Hypothalamus (tissue), 51 donors: Measurements from ENCODE around the gene DCLK2.

Source experiments
- DNase-seq, 51 donors: peaks; one replicate each; lab custom pipeline; 2025; lab: John Stamatoyannopoulos, UW

Gene DCLK2

DNA sequence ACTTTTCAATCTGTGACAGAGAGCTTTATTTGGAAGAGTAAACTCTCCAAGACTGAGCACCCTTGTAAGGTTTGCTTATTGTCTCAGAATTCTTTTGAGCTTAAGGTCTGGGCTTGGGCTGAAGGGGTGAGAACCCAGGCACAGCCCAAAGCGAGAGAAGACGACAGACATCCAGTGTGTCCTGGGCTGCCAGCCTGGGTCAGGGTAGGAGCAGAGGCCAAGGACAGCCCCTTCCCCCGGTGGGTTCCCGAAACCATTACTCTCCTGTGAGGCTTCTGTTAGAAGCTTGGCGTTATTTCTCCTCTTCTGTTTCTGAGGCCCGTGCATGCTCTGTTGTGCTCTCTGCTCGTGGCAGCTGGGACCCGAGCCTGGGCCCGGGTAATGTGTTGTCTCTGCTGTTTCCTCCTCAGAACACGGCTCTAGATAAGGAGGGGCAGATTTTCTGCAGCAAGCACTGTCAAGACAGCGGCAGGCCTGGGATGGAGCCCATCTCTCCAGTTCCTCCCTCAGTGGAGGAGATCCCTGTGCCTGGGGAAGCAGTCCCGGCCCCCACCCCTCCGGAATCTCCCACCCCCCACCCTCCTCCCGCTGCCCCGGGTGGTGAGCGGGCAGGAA, 177.5 kb downstream of the DCLK2 start:
- DNase-seq, result no peak

DNA sequence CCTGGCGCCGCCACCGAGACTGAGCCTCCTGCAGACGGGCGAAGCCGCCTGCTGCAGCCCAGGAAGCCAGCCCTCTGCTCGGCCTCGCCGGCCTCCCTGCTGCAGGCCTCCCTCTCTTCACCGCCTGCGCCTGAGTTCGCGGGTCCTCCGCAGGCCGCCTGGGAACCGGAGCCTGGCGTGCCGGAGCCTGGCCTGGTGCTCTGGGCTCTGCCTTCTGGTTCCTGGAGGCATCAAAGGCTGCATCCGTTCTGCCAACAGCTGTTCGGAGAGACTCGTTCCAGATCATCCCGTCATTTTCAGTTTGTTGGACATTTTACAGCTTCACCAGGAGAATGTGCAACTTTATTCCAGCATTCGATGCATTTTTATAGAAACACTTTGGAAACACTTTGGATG, 178.0 kb downstream of the DCLK2 start:
- no peak for DNase-seq

DNA sequence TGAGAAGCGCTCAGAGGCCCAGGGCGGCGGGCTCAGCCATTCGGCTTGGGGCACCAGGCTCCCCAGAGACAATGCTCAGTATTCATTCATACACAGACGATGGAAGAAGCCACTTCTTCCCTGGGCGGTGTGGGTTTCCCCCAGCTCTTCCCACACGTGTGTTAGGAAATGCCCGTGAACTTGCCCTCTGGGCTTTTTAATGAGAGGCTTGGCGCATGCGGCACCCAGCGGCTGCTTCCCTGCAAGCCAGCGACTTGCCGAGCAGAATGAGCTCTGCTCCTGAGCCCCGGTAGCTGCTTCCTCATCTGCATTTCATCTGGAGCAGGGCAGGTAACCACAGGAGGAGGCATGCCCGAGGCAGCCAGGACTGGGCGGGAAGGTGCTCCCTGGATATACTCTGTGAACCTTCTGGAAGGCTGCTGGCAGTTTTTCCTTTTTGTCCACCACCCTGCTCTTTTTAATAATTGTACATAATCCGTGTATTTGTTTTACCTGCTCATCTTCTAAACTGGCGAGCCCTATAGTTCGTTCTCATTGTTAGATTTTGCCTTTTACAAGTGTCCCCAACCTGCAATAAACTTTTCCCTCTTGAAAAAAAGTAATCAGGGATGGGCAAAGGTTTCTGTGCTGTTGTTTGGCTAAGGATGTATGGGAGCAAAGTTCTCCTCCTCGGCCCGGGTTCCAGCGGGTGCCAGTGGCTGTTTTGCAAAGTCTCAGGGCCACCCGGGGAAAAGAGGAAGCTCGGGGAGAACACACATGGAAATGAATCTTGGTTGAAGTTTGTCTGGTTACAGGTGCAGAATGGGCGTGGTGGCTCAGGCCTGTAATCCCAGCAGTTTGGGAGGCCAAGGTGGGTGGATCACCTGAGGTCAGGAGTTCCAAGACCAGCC, 178.8 kb downstream of the DCLK2 start:
- peak in 1 of 51 donors; percentile 12 for DNase-seq

DNA sequence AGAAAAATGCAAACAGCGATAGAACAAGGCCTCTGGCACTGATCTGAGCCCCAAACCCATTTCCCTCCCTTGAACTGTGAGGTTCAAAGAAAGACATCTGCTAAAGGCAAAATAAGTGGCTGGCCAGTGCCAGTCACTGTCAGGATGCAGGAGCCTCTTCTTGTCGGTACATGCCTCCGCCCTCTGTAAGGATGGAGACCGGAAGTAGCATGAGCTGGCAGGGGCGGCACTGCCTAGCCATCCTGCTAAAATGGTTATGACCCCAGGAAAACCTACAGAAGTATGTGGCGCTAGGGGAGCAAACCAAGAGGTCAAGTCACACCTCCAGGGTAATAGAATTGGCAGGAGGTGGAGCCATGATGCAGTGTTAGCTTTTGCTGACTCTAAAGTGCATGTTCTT, 180.3 kb downstream of the DCLK2 start:
- DNase-seq, result no peak

DNA sequence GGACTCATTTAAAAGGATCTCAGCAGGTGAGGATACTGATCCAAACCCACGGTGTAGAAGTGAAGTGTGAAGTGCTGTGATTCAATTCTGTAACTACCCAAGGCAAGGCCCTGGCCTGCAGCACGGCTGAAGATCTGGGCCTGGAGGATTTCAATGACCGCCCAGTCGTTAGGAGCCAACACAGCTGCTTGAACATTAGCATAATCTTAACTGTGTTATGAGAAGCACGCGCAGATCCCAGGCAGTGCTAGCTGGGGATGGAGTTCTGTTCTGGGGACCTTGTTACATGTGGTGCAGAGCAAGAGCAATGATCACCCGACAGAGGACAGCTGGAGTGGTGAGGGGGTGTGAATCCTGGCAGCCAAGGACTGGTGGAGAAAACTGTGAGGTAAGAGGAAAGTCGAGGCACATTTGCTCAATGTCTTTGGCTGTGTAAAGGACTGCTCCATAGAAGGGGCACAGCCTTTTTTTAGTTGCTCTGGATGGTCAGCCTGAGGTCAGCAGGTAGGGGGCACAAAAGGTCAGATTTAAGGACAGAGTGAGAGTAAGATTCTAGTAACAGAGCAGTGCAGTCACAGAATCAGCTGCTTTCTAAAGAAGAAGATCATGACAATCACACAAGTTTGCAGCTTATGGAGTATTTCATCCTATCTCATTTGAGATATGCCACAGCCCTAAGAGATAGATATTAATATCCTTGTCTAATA, 181.8 kb downstream of the DCLK2 start:
- DNase-seq, result no peak

DNA sequence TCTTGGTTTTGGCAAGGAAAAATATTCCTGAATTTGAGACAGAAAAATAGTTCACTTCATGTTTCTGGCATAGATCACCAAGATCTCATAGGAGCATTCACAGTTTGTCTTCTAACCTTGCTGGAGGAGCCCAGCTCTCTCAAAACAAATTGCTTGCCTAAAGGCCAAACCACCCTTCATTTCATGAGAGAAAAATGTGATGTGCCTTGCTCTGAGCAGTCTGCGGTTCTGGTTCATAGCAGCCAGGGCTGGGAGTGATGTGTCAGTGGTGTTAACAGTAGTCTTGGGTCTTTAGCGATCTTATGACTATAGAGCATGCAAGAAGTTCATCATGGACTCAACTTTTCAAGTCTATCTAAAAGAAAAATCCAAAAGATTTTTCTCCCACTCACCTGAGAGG, 183.3 kb downstream of the DCLK2 start:
- DNase-seq, result no peak

DNA sequence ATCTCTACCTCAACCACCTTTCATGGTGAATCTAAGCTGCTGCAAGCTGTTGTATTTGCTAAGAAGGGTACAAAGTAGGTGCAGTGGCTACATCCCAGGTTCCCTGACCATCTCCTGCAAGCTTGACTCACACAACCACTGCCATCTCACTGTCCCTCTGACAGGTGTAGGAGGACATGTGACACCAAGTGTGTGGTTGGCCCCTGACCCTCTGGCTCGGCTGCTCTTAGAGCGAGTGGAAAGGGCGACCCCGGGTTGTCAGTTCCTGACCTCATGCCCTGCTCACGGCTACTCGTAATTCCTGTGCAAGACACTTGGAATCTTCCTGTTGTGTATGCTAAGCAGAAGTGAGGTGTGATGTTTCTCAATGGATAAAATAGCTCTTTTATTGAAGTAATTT, 184.4 kb downstream of the DCLK2 start:
- DNase-seq, result no peak

DNA sequence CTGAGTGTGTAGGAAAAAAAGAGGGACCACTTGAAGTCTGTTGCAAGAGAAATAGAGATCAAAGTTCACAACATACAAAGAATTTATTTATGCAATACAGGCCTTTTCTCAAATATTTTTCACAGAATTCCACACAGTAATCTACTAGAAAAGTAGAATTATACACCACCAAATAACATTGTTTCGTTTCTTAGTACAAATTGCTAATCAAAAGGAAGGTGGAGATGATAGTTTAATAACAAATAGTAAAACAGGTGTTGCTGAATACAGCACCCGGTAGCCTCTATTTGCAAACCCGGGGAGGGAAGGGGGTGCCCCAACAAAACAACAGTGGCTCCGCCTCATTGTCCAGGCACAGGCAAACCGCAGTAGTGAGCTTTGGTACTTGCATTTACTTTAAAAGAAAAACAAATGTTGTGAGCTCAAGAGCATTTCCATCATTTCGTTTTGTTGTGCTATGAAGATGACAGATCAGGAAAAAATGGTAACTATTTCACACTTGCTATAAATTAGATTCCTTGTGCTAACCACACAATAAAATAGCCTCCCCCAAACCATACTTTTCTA, 186.4 kb downstream of the DCLK2 start:
- DNase-seq, result no peak

DNA sequence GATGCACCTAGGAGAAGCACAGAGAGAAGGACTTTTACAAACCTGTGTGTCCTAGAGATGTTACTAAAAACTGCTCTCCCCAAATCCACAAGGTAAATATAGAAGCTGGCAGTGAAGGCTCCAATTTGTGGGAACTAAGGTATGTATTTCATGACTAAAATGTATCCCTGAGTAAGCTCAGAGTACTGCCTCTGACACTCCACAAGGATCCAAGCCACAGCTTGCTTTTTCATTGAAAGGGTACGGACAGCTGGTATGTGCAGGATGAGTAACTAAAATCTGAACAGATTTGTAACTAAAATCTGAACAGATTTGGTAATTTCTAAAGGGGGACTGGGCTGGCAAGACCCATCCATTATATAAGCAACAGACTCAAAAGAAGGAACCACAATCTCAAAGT, 187.6 kb downstream of the DCLK2 start:
- DNase-seq, result no peak

DNA sequence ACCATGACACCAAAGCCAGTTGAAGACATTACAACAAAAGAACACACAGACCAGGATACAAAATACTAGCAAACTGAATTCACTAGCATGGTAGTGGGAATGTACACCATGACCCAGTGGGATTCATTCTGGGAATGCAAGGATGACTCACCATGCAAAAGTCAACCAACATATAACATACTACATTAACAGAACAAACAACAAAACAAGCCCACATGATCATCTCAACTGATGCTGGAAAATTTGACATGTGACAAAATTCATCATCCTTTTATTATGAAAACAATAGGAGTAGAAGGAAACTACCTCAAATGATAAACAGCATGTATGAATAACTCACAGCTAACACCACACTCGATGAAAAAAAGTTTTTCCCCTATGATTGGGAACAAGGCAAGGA, 190.2 kb downstream of the DCLK2 start:
- DNase-seq, result no peak

DNA sequence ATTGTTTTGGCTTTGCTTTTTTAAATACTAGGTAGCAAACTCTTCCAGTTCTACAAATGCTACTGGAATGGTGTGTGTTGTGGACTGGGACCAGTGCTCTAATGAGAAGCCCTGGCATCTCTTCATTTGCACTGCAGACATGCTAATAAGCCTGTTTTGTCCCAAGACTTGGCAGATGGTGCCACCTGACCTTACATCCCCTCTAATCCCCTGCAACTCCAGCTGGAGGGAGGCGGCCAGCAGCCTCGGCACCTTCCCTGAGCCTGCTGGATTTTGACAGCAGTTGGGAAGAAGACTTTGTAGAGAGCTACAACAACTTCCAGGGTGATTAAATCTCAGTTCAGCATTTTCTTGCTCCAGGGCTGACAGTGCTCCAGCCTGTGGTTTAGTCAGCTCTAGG, 200.0 kb downstream of the DCLK2 start:
- peak in 3 of 51 donors; percentile 18 to 37 (median 27) for DNase-seq

DNA sequence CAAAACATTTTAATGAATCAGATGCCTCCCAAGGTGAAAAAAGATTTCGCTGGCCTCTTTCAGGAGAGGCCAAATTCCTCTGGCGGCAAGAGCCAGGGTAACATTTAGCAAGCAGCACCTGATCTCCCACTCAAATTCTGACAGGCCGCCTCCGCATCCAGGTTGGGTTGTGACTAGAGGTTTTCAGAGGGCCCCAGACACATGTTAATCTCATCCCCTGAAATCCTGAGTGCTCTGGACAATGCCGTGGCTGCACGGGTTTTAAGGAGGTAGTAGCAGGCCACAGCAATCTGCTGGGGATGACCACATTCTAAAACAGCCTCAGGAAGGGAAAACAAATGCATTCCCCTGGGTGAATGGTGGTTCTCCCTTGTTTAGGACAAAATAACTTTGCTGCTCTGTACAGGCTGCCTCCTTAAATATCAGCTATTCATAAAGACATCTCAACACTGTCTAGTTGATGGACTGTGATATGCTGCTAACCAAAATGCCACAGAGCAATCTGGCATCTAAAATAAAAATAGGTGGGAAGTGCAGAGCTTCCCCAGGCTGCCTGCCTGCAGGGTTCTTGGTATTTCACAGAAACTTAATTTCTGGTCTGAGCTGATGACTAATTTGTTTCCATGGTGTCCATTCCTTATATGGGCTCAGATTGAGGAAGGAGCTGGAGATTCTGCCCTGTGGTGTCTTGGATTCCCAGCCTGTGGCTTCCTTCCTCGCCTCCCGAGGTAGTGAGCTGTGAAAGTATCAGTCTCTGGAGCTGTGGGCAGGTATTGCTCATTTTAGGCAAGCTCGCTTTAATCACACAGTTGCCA, 202.0 kb downstream of the DCLK2 start:
- peak in 1 of 51 donors; percentile 57 for DNase-seq

DNA sequence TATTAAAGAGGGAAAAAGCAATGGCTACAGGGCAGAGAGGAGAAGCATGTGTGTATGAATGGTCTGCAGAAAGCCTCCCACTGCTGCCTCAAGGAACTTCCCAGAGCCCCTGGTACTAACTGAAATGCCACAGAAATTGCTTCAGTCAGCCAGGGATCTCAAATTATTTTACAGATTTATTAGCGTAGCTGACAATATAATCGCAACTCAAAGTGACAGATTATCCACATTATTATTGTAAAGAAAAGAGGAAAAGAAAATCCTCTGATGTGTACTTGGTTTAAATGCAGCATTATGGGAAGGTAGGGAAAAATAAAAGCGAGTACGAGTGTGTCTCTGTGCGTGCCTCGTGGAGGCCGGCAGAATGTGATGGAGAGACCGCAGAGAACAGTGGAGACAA, 202.7 kb downstream of the DCLK2 start:
- DNase-seq, result no peak

DNA sequence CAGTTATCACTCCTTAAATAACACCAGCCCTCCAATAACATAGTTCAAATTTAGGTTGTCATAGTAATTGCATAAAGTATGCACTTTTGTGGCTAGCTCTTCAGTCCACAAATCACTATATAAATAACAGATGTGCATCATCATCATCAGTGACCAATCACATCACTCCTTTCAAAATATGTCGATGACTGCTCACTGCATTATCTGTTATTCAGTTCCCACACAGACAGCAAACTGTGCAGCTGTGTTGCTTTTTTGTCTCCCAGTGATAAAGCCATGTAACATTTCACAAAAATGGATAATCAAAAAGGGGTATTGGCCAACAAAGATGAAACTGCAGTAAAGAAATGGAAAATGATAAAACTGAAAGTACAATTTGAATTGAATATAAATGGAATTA, 205.4 kb downstream of the DCLK2 start:
- DNase-seq, result no peak

DNA sequence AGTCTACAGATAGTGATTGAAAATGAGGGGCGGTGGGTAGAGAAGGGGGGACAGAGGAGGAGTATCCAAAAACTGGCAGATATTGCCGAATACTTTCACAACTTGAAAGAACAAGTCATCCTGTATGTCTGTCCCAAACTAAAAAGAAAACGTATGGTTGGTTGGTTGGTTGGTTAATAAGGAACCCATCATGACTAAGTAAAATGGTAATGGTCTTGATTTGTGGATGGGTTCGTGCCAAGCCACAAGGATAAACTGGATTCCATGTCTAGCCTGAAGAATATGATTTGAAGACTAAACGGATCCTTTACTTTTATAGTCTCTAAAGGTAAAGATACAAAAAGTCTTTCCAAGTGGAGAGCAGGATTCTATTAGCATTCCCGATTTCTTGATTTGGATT, 208.4 kb downstream of the DCLK2 start:
- DNase-seq, result no peak

DNA sequence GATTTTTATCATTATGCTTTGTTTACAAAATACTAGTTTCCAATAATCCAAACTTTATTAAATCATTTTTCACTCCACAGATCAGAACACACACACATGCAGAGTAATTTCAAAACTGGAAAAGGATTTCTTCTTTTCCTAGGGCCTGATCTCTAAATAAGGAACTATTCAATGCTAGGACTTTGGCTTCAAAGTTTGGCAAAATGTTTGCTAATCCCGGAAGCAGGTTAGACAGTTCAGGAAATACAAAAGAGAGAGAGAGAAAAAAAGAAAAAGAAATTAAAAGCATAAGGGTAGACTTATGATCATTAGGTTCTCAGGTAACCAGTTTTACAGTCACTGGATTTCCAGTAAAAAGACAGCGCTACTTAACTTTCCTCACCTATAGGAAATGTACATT, 211.0 kb downstream of the DCLK2 start:
- no peak for DNase-seq

DNA sequence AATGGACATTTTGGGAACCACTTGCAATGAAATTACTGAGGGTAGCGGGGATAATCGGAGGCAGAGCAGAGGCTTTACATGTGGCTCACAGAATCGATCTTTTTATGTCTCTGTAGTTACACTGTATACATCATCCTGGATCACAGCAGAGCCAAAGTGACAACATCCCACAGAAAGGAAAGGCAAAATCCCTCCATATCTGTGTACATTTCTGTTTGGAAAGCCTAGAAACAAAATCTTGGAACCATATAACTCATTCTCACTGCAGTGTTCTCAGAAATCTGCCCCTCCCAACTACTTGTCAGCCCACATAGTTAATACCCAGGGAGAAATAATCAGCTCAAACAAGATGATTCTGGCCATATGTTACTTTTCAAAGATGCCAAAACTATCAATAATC, 211.6 kb downstream of the DCLK2 start:
- no peak for DNase-seq

DNA sequence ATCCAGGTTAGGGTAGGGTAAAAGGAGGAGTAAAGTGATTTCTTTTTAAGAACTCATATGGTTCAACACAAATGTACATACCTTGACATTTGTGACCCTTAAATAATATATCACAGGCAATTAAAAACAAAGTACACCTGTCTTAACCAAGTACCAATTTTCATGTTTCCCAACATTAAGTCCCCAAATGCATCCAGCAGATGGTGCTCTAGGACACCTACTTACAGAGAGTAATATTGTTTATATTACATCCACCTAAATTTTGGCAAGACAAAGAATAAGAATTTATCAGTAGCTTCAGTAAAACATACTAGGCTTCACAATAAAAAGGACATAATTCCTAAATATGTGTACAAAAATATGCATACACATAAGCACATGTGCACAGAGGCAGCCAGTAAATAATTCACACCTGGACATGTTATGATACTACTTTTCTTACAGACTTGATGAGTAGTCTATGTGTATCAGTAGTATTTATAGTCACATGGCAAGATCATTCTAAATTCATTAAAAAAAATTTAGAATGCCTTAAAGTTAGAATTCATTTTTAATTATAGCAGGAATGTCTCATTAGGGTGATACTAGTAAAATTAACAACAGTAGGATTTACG, 219.7 kb downstream of the DCLK2 start:
- DNase-seq, result peak in 9 of 51 donors; percentile 2 to 51 (median 10)

DNA sequence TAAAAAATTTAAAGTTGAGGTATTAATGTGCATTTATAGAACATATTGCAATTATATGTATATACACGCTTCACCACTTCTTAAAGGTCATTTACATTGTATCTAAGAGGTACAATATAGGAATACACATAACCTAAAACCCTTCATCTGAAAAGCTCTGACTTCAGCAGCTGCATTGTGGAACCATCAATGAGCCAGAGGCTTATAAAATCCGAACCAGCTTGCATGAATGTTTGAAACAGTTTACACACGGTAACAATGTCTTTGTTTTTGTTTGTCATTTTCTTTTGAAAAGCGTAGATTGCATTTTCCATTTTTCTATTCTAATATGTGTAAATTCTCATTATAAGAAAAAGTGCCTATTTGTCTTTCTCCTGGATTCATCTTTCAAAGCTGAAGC, 221.6 kb downstream of the DCLK2 start:
- DNase-seq, result no peak

DNA sequence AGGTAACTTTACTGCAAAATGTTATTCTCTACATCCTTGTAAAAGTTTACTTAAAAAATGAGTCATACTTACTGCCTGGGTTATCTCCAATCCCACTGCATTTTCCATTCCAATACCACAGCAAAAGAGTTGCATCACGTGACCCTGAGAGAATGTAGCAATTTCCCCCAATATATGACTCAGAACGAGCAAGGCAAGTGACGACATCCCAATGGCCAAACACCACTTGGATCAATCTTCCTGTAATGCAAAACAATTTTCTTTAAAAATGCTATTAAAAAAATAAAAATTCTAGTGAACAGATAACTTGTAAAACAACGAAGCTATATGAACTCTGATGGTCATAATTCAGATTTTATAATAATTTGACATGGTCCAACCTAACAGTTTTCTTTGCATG, 224.3 kb downstream of the DCLK2 start:
- DNase-seq, result no peak
